Right kidney (tissue), 1 donor: ENCODE measurements around the gene KCNMA1.

Experiments
- DNase-seq: peaks from one replicate; pipeline ENCODE4 v3.0.0-alpha.2; 2016

KCNMA1 gene

GRCh38 chr10:77556990-77557601 lies 80.5 kb downstream of the KCNMA1 start:
- no peak for DNase-seq

- no peak for DNase-seq
These were observed 81.9 kb downstream of the KCNMA1 start for GRCh38 chr10:77555591-77556212.

GRCh38 chr10:77554996-77555397 lies 82.6 kb downstream of the KCNMA1 start:
- DNase-seq = no peak

- DNase-seq = no peak
These were observed 83.6 kb downstream of the KCNMA1 start for GRCh38 chr10:77553966-77554365.

- no peak for DNase-seq
These were observed 84.3 kb downstream of the KCNMA1 start for GRCh38 chr10:77553311-77553710.

- DNase-seq = no peak
These were observed 85.4 kb downstream of the KCNMA1 start for GRCh38 chr10:77552252-77552651.

- no peak for DNase-seq
These were observed 87.2 kb downstream of the KCNMA1 start for GRCh38 chr10:77550378-77550777.

GRCh38 chr10:77548671-77549070 lies 88.9 kb downstream of the KCNMA1 start:
- DNase-seq = no peak

- DNase-seq = no peak
These were observed 89.5 kb downstream of the KCNMA1 start for GRCh38 chr10:77548157-77548556.

GRCh38 chr10:77547307-77548050 lies 90.1 kb downstream of the KCNMA1 start:
- DNase-seq = no peak

GRCh38 chr10:77546042-77546441 lies 91.6 kb downstream of the KCNMA1 start:
- DNase-seq = no peak

- no peak for DNase-seq
These were observed 92.0 kb downstream of the KCNMA1 start for GRCh38 chr10:77545585-77545984.

- DNase-seq = no peak
These were observed 93.0 kb downstream of the KCNMA1 start for GRCh38 chr10:77544617-77545016.

- DNase-seq = no peak
These were observed 94.8 kb downstream of the KCNMA1 start for GRCh38 chr10:77542710-77543259.

- DNase-seq = no peak
These were observed 95.7 kb downstream of the KCNMA1 start for GRCh38 chr10:77541944-77542343.

GRCh38 chr10:77541247-77541646 lies 96.4 kb downstream of the KCNMA1 start:
- no peak for DNase-seq

- no peak for DNase-seq
These were observed 98.3 kb downstream of the KCNMA1 start for GRCh38 chr10:77539147-77539935.

GRCh38 chr10:77537720-77538373 lies 99.8 kb downstream of the KCNMA1 start:
- DNase-seq = no peak

GRCh38 chr10:77537071-77537470 lies 100.5 kb downstream of the KCNMA1 start:
- no peak for DNase-seq

- DNase-seq = no peak
These were observed 103.7 kb downstream of the KCNMA1 start for GRCh38 chr10:77533887-77534278.

- DNase-seq = no peak
These were observed 104.3 kb downstream of the KCNMA1 start for GRCh38 chr10:77533146-77533886.
